GM19351 (cell line): ENCODE data around the gene RSPH3.

Experiments used
- ATAC-seq: cut with Tn5 transposase; IDR thresholded peaks from one replicate; pipeline ENCODE4 v1.9.1; 2021; ENCODE audit warnings: mild to moderate bottlenecking, moderate library complexity; ENCODE audit not compliant: unreplicated experiment

RSPH3 gene

GRCh38 chr6:158938220-158938619 is 61.8 kb downstream of the RSPH3 start:
- ATAC-seq = no peak

- ATAC-seq = no peak
These were observed 65.8 kb downstream of the RSPH3 start for GRCh38 chr6:158934157-158934556.

GRCh38 chr6:158933079-158933595 is 66.9 kb downstream of the RSPH3 start:
- ATAC-seq = no peak

- ATAC-seq = no peak
These were observed 71.9 kb downstream of the RSPH3 start for GRCh38 chr6:158928068-158928467.

- no peak for ATAC-seq
These were observed 73.6 kb downstream of the RSPH3 start for GRCh38 chr6:158926414-158926813.

- ATAC-seq = no peak
These were observed 75.2 kb downstream of the RSPH3 start for GRCh38 chr6:158924499-158925455.

- ATAC-seq = no peak
These were observed 76.0 kb downstream of the RSPH3 start for GRCh38 chr6:158923805-158924498.
